GM18951 (cell line): ENCODE measurements around the gene PUSL1.

Experiments used
- POLR2A ChIP-seq: IDR thresholded peaks from 4 replicates; pipeline ENCODE4 v1.6.1; 2011; ENCODE audit warnings: mild to moderate bottlenecking; ENCODE audit not compliant: insufficient read length, insufficient read depth; ENCODE audit errors: extremely low read depth
- in situ Hi-C: fragments of 300-500 bp; cut with MboI; formaldehyde crosslinking; loops from one replicate; pipeline ENCODE4 v1.12.0; 2022; ENCODE audit warnings: low sequenced_read_pairs, mixed read lengths, inconsistent platforms; ENCODE audit not compliant: unreplicated experiment

The PUSL1 gene

DNA sequence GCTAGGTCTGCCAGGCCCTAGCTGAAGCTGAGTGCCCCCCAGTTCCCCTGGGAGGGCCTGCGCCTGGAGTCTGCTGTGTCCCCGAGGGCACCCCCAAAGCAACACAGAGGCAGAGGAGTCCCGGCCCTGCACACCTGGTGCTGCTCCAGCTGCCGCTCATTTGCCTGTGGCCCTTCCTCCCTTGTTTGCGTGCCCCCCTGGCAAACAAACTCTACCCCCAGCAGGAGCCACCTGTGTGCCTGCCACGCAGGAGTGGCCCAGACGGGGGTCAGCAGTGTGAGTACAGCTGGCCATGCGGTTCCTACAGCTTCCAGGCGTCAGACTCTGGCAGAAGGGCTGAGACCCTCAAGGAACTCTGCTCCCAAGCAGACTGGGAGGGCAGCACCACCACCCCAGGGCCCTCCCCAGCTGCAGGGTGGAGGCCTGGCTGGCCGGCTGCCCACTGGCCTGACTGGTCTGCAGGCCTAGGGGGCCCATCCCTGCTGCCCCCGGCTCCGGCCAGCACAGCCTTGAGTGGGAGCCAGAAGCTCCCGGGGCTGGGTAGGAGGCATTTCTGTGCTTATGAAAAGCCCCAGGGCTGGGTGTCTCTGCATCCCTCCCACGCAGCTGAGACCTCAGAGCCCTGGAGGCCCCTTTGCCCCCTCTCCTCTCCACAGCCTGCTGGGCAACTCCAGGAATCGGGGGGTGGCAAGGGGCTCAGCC is 22.1 kb downstream of the PUSL1 start:
- no peak for TF ChIP-seq POLR2A
- in situ Hi-C loops = no loop called here

DNA sequence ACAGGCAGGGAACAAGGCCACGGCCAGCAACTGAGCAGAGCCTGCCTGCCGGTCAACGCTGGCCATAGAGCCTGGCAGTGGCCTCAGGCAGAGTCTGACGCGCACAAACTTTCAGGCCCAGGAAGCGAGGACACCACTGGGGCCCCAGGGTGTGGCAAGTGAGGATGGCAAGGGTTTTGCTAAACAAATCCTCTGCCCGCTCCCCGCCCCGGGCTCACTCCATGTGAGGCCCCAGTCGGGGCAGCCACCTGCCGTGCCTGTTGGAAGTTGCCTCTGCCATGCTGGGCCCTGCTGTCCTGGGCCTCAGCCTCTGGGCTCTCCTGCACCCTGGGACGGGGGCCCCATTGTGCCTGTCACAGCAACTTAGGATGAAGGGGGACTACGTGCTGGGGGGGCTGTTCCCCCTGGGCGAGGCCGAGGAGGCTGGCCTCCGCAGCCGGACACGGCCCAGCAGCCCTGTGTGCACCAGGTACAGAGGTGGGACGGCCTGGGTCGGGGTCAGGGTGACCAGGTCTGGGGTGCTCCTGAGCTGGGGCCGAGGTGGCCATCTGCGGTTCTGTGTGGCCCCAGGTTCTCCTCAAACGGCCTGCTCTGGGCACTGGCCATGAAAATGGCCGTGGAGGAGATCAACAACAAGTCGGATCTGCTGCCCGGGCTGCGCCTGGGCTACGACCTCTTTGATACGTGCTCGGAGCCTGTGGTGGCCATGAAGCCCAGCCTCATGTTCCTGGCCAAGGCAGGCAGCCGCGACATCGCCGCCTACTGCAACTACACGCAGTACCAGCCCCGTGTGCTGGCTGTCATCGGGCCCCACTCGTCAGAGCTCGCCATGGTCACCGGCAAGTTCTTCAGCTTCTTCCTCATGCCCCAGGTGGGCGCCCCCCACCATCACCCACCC is 22.9 kb downstream of the PUSL1 start, which contains the start of gene TAS1R3:
TAS1R3 (plus strand) TSS at position 213 of the 898 bp plus-strand sequence; CDS start at position 279, 66 bp downstream.
- TF ChIP-seq POLR2A = no peak
- in situ Hi-C loops = no loop called here

GRCh38 chr1:1332031-1332755 is 23.8 kb downstream of the PUSL1 start:
- in situ Hi-C loops = no loop called here
- TF ChIP-seq POLR2A = no peak

DNA sequence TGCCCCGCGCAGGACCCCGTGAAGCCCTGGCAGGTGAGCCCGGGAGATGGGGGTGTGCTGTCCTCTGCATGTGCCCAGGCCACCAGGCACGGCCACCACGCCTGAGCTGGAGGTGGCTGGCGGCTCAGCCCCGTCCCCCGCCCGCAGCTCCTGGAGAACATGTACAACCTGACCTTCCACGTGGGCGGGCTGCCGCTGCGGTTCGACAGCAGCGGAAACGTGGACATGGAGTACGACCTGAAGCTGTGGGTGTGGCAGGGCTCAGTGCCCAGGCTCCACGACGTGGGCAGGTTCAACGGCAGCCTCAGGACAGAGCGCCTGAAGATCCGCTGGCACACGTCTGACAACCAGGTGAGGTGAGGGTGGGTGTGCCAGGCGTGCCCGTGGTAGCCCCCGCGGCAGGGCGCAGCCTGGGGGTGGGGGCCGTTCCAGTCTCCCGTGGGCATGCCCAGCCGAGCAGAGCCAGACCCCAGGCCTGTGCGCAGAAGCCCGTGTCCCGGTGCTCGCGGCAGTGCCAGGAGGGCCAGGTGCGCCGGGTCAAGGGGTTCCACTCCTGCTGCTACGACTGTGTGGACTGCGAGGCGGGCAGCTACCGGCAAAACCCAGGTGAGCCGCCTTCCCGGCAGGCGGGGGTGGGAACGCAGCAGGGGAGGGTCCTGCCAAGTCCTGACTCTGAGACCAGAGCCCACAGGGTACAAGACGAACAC is 24.5 kb downstream of the PUSL1 start:
- TF ChIP-seq POLR2A = no peak
- in situ Hi-C loops = no loop called here

DNA sequence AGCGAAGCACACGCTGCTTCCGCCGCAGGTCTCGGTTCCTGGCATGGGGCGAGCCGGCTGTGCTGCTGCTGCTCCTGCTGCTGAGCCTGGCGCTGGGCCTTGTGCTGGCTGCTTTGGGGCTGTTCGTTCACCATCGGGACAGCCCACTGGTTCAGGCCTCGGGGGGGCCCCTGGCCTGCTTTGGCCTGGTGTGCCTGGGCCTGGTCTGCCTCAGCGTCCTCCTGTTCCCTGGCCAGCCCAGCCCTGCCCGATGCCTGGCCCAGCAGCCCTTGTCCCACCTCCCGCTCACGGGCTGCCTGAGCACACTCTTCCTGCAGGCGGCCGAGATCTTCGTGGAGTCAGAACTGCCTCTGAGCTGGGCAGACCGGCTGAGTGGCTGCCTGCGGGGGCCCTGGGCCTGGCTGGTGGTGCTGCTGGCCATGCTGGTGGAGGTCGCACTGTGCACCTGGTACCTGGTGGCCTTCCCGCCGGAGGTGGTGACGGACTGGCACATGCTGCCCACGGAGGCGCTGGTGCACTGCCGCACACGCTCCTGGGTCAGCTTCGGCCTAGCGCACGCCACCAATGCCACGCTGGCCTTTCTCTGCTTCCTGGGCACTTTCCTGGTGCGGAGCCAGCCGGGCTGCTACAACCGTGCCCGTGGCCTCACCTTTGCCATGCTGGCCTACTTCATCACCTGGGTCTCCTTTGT is 25.3 kb downstream of the PUSL1 start:
- in situ Hi-C loops = no loop called here
- no peak for TF ChIP-seq POLR2A

GRCh38 chr1:1334835-1335234 is 26.4 kb downstream of the PUSL1 start:
- in situ Hi-C loops = no loop called here

GRCh38 chr1:1335283-1335682 is 26.9 kb downstream of the PUSL1 start:
- no peak for TF ChIP-seq POLR2A
- in situ Hi-C loops = no loop called here

More at GRCh38 chr1:1334835-1335234, 26.4 kb downstream of the PUSL1 start:
- TF ChIP-seq POLR2A = no peak

GRCh38 chr1:1335792-1336248 is 27.4 kb downstream of the PUSL1 start:
- no peak for TF ChIP-seq POLR2A
- in situ Hi-C loops = no loop called here

- no peak for TF ChIP-seq POLR2A
- in situ Hi-C loops = no loop called here
Observed at GRCh38 chr1:1336446-1336845, 28.0 kb downstream of the PUSL1 start.

- in situ Hi-C loops = no loop called here
- TF ChIP-seq POLR2A = no peak
Observed at GRCh38 chr1:1336931-1337792, 28.8 kb downstream of the PUSL1 start.

- no peak for TF ChIP-seq POLR2A
- in situ Hi-C loops = no loop called here
Observed at GRCh38 chr1:1337793-1338147, 29.4 kb downstream of the PUSL1 start.
